NCI-H1048 (cell line): Measurements from ENCODE around the gene TRIM39.
A peak's percentile ranks its signal among the peaks of the same experiment; 100 is the strongest.
"Not testable (repeated sequence)": the region's sequence is repeated elsewhere in the genome, so short reads cannot be mapped to it uniquely, and the experiment has no call there.

ENCODE experiments used
- DNase-seq: peaks from one replicate; lab custom pipeline; 2025; lab: John Stamatoyannopoulos, UW

TRIM39 gene

DNA sequence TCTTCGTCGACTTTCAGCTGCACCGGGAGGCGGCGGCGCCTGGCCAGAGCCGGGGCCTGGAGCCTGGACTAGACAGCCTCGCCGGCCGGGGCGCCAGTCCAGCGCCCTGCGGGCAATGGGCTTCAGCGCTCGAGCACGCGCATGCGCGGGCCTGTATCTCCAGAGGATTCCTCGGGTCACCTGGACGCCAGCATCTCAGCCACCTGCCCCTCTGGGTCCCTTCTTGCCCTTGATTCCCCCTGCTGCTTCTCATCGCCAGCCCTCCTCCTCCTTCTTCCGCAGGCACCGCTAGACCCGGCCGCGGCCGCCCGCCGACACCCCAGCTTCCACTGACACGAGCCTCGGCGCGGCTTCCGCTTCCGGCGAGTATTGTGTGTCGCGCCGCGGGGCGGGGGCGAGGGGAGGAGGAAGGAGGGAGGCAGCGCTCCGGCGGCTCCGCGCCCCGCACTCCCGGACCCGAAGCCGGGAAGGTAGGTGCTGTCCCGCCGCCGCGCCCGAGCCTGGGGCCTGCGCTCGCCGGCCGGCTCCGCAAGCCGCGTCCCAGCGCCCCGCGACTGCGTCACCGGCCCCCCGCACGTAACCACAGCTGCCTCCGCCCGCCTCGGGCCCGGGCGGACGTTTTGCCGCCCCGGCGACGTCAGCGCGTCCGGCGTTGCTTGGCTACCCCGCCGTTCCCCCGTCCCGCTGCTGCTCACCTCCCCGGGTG, at the start of gene TRIM39:
TSS of gene TRIM39 (plus strand) at position 402 of the 706 bp plus-strand sequence. CDS start 2,391 bp downstream, outside the sequence.
- no peak for DNase-seq

DNA sequence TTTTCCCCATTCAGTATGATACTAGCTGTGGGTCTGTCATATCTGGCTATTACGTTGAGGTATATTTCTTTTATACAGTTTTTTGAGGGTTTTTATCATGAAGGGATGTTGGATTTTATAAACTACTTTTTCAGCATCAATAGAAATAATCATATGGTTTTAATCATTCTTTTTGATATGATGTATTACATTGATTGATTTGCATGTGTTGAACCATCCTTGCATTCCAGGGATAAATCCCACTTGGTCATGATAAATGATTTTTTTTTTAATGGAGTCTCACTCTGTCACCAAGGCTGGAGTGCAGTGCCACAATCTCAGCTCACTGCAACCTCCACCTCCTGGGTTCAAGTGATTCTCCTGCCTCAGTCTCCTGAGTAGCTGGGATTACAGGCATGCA, 45.7 kb upstream of the TRIM39 start:
- DNase-seq: not testable (repeated sequence)

DNA sequence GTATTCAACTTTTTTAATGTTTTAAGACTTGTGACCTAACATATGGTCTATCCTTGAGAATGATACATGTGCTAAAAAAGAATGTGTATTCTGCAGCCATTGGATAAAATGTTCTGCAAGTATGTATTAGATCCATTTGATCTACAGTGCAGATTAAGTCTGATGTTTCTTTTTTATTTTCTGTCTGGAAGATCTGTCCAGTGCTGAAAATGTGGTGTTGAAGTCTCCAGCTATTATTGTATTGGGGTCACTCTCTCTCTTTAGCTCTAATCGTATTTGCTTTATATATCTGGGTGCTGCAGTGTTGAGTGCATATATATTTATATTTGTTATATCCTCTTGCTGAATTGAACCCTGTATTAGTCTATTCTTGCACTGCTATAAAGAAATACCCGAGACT, 44.2 kb upstream of the TRIM39 start:
- DNase-seq: no peak

DNA sequence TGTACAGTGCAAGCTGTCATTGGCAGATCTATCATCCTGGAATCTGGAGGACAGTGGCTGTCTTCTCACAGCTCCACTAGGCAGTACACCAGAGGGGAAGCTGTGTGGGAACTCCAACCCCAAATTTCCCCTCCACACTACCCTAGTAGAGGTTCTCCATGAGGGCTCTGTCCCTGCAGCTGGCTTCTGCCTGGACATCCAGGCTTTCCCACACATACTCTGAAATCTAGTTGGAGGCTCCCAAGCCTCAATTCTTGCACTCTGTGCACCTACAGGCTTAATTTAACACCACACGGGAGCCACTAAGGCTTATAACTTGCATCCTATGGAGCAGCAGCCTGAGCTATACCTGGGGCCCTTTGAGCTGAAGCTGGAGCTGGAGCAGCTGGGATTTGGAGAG, 43.0 kb upstream of the TRIM39 start:
- no peak for DNase-seq

DNA sequence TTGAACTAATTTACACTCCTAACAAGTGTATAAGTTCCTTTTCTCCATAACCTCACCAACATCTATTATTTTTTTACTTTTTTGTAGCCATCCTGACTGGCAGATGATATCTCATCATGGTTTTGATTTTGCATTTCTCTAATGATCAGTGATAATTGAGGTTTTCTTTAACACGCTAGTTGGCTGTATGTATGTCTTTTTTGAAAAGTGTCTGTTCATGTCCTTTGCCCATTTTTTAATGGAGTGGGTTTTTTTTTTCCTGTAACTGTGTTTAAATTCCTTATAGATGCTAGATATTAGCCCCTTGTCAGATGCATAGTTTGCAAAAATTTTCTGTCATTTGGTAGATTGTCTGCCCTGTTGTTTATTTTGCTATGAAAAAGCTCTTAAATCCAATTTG, 39.6 kb upstream of the TRIM39 start:
- DNase-seq: no peak

DNA sequence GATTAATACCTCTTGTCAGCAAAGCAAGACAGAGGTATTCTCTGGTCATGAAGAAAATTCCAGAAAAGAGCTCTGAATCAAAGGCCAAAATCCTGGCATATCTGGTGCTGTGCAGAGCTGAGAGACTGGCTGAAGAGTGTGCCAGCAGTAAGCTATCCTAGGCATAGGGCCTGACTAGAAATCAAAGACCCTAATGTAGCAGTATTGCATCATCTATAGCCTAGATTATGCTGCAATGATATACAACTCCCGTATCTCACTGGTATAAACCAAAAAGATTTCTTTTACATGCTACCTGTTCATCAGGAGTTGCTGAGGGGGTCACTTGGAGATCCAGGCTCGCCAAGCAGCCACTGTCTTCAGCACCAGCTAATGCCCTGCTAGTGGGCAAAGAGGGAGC, 30.9 kb upstream of the TRIM39 start:
- no peak for DNase-seq

DNA sequence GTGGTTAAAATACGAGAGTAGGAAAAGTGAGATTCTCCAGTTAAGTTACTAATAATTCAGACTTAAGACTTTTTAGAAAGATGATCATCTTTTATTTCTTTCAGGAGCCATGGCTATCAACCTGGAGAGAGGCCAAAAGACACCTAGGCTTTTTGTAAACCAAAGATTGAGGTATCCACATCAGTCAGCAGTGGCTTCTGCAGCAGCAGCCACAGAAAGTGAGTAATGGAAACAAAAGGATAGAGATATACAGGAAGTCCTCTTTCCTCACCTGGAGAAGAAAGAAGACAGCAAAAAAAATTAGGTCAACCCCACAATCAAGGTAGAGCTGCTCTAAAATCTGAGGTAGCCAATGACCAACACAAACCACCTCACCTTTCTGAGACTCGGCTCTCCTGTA, 22.7 kb upstream of the TRIM39 start:
- DNase-seq: no peak

DNA sequence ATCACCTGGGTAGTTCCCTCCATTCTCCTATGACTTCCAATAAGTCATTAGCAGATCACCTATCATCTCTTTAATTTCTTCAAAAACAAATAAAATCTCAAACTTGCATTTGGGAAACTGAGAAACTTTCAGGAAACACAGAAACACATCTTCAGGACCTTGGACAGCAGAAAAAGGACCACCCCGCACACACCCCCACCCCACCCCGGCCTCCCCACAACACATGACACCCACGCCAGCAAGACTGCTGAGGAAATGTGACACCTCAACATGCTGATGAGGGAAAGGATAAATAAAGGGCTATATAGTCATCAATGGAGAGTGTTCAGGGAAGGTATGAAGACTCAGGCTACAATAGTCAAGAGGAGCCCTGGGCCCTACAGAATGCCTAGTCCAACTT, 15.6 kb upstream of the TRIM39 start:
- DNase-seq: no peak

DNA sequence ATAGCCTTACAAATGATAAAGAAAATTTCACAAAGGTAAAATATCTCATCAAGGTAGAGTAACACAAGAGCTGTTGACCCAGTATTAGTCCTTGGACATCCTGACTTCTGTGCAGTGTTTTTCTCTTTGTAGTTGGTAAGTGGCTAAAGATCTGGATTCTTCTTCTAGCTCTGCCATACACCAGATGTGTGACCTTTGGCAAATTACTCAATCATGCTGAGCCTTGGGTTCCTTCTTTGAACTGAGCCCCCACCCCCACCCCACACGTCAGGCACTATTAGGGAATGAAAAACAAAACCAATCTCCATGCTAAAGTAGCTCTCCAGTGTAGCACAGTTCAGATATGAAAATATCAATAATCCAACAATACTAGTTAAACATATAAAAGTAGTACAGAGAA, 15.1 kb upstream of the TRIM39 start:
- DNase-seq: no peak

DNA sequence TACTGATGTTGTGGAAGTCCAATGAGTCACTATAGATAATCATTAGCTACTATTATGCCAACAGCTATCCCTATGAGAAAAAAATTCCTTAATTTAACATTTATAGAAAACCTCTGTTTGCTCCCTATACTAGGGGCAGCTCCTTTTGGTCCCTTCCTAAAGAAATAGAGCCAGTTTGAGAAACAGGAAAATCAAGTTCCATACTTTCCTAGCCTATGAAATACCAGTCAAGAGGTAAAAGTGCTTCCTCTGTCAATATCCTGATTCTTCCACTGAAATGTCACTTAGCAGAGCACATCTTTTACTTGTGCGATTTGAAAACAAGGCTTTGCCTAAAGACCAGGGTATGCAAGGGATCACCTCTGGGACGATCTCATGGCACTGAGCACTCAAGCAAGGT, 14.5 kb upstream of the TRIM39 start:
- DNase-seq: no peak

DNA sequence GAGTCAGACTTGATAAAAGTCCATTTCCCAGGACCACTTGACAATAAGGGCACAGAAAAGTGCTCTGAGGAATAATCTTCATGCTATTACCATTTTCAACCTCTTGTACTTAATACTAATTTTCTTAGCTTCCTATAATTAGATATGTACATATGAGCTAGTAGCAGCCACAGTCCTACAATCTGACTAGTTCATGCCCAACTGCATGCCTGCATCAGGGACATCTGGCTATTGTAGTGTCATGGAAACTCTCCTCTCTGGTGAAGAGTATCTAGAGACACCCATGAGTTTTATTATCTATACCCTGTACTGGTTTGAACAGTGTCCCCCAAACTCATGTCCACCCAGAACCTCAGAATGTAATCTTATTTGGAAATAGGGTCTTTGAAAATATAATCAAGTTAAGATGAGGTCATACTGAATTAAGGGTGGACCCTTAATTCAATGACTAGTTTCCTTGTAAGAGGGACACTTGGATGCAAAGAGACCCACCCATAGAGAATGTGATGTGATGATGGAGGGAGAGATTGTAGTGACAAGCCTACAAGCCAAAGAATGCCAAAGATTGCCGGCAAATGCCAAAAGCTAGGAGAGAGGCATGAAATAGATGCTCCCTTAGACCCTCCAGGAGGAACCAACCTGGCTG, 13.9 kb upstream of the TRIM39 start:
- no peak for DNase-seq

DNA sequence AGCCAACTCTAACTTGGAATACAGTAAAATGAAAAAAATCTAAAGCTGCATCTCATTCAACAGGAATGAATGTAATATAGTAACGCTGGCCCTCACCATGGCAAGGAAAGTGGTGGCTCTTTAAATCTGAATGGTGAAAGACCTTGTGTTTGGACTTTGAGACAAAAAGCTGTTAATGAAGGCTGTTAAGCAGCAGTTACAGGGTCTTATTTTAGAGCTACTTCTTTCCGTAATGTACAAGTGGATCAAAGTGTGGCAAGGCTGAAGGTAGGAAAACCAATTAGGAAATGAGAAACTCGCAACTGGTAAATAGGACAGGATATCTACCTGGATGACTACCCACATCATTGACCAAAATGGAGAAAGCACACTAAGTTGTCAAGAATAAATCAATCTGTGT, 11.6 kb upstream of the TRIM39 start:
- no peak for DNase-seq

DNA sequence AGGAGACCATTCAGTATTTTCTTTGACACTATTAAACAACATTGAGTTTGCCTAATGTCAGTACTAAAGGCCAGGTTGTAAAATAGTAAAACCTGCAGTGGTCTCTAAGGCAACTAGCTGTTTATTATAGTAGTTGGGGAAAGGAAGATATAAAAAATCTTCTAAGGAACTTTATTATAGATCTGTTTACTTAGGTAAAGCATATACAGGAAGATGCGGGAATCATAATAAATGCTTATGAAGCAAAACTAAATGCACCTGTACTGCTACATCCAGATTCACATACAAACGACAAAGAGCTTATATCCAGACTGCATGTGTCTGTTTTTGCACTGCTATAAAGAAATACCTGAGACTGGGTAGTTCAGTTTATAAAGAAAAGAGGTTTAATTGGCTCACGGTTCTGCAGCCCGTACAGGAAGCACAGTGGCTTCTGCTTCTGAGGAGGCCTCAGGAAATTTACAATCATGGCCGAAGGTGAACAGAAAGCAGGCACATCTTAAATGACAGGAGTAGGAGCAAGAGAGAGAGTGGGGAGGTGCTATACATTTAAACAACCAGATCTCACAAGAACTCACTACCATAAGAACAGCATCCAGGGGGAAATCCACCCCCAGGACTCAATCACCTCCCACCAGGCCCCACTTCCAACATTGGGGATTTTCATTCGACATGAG, 8.7 kb upstream of the TRIM39 start:
- DNase-seq: no peak

DNA sequence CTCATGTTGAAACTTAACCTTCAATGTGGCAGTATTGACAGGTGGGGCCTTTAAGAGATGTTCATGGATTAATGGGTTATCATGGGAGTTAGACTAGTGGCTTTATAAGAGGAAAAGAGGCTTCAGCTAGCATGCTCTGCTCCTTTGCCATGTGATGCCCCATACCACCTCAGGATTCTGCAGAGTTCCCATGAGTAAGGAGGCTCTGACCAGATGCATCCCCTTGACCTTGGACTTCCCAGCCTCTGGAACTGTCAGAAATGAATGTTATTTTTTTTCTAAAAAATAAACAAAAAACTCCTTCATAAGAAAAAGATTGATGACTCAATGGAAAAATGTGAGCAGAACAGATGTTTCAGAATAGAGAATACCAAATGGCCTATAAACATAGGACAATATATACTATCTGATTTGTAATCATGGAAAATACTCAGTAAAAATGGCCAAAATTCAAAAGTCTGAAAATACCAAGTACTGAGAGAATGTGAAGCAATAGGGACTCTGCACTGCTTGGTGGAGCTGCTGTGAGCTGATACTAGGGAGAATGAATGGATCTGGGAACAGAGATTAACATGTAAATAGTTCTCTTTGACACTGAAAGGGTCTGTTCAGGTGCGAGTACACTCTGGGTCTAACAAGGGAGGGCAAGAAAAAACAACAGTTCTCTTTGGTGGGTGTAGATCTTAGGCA, 7.4 kb upstream of the TRIM39 start:
- no peak for DNase-seq

DNA sequence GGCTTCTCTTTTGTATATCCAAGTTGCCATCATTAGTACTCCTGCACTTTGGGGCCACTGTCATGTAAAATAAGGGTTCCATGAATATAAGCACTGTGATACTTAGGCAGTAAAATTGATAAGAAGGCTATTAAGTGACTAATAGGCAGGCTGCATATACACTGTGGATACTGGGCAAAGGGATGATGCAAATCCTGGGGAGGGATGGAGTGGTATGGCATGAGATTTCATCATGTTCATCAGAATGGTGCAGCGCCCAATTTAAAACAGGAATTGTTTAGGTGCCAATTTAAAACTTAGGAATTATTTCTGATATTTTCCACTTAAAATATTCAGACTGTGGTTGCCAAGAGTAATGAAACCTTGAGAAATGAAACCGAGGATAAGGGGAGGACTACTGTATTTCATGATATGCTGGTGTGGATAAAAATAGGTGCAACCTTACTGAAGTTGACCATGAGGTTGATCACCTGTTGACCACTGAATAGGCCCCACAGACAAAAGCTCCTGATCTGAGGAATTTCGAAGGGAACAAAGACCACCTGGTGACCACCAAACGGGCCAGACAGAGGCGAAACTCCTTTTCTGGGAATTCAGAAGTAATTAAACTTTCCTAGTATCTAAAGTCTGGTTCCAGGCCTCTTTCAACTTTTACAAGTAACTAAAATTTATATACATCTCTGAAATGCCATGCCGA, 4.9 kb upstream of the TRIM39 start:
- no peak for DNase-seq

DNA sequence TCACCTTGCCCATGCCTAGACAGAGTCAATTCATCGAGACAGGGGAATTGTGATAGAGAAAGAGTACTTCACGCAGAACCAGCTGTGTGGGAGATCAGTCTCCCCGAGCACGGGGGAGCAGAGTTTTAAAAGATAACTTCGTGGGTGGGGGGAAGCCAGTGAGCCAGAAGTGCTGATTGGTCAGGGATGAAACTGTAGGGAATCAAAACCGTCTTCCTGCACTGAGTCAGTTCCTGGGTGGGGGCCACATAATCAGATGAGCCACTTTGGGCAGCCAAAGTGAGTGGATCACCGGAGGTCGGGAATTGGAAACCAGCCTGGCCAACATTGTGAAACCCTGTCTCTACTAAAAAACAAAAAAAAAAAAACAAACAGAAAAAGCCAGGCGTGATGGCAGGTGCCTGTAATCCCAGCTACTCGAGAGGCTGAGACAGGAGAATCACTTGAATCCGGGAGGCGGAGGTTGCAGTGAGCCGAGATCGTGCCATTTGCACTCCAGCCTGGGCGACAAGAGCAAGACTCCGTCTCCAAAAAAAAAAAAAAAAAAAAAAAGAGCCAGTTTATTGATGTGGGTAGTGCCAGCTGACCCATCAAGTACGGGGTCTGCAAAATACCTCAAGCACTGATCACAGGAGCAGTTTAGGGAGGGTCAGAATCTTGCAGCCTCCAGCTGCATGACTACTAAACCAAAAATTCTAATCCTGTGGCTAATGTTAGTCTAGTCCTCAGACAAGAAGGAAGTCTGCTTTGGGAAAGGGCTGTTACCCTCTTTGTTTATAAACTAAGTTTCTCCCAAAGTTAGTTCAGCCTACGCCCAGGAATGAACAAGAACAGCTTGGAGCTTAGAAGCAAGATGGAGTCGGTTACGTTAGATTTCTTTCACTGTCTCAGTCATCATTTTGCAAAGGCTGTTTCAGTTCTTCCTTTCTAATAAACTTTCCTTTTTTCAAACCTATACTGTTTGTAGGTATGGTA, 3.9 kb upstream of the TRIM39 start:
- DNase-seq: no peak

DNA sequence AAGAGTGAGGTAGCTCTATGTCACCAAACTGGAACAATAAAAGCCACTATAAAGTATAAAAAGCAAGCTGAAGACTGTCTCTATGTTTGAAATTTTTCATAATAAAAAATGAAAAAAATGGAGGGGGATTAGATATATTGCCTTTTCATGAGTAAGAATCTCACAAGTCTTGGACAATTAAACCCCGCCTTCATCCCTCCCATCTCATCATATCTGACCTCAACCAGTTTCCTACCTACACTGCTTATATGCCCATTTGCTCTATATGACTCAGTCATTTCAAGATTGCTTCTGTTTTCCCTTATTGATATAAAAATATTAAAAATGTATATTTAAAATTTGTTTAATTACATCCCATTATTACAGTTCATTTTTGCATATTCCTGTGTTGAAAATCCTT, 2.9 kb upstream of the TRIM39 start:
- DNase-seq: no peak

DNA sequence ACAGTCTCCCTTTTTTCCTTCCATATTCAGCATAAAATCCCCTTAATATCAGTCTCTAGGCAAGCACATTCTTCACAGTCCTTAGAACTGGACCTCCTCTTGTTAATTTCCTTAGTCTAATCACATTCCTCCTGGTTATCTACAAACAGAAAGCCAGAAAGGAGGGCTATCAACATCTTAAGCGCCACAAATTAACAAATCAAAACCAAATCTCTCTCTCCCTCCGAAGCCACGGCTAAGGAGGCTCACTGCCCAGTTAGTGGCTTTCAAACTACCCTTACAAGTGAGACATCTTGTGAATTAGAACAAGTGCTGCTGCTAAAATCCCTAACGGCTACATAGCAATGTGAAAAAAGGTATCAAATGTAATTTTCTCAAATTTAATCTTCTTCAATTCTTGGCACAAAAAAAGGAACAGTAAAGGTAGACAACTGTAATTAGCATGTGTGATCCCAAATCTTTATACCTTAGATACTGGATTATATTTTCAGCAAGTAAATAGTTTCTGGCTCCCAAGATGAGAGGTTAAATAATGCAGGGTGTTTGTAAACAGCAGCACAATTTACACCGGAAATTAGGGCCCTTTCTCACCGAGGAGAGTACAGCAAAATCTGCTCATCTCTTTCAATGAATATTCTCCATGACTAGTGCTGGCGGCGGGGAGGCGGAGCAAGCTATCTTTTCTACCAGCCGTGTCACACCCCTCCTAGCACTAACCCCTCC, 1.4 kb upstream of the TRIM39 start:
- no peak for DNase-seq

DNA sequence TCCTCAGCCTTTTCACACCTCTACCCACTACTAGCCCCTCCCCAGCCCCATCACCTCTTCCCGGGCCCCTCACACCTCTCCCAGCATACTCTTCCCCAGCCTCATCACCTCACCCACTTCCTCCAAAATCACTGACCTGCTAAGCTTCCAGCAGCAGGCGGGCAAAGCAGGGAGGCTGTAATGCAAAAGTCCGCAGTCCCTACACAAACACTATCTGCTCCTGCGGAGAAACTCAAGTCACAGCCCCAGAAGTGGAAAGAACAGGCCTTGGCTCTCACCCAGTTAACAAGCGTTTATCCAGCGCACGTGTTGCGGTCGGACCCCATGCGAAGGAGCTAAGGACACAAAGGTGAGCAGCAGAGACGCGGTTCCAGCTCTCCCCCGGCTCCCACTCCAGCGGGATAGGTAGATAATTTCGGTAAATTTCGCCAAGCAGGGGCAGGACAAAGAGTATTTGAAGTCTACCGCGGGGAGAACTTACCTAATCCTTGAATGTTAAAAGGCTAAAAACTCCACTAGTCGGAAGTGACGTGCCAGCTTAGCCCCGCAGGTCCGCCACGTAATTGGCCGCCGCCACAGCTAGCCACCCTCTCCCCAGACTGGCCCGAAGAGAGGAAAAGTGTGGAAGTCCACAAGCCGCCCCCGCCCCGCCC, 728 bp upstream of the TRIM39 start:
- peak; percentile 45 for DNase-seq

DNA sequence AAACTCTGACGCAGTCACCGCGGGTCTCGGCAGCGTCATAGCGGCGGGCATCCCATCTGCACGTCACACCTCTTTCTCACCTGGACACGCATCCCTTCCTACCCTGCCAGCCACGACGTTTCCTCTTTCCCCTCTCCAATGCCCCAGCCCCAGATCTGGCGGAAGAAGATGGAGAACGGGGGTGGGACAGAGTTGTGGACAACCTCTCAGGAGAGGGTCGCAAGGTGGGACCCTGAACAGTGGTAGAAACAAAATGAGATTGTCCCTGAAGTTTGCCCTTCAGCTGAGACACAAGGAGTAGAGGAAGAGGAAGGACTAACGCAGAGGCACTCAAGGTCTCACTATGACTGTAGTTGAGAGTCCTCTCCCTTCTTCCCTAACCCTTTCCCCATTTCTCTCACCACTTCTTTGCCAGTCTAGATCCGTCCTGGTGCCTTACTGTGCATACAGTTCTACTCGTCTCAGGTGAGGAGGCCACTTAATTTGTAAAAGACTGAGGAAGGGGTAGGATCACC, 562 bp downstream of the TRIM39 start:
- no peak for DNase-seq
